RWPE1 (cell line): ENCODE measurements around the gene SPATA2L.
"Not testable (repeated sequence)": the region's sequence is repeated elsewhere in the genome, so short reads cannot be mapped to it uniquely, and the experiment has no call there.

Source experiments
- CTCF ChIA-PET: fragments of 350-600 bp; sonication (Branson Sonifier 250); formaldehyde crosslinking; extraction: SDS; loops from one replicate; lab custom pipeline; 2021; lab: Yijun Ruan, JAX
- POLR2A ChIA-PET: fragments of 400-600 bp; formaldehyde crosslinking; extraction: SDS; loops from one replicate; lab custom pipeline; 2020; ENCODE audit warnings: antibody characterized with exemption; ENCODE audit not compliant: low non-redundant PET; lab: Yijun Ruan, JAX
- DNase-seq: peaks from one replicate; pipeline ENCODE4 v3.0.0; 2012; ENCODE audit warnings: low spot score
- H3K27ac ChIP-seq: fragments of 450-650 bp; 2 replicates; pipeline ENCODE4 v1.5.1; 2017
- CTCF ChIP-seq: fragments of 450-650 bp; conservative IDR thresholded peaks from 2 replicates; pipeline ENCODE4 v1.5.1; 2017; ENCODE audit warnings: low read depth, mild to moderate bottlenecking

Gene SPATA2L

GRCh38 chr16:89670496-89671431 lies 30.7 kb downstream of the SPATA2L start:
- TF ChIP-seq CTCF, result no peak
- peak overlapping the region; percentile 51 for H3K27ac ChIP-seq
- CTCF ChIA-PET, result interaction anchor here (0.6 kb wide), 3 partner anchors 17 to 41 kb away, joined by 3 read pairs; no protein-coding TSS in a partner anchor
- no peak for DNase-seq
- POLR2A ChIA-PET, result interaction anchor here (0.5 to 1.4 kb wide), 3 partner anchors 16 to 409 kb away, joined by 3 to 5 read pairs (median 3); partner anchors contain the start of gene CDK10

GRCh38 chr16:89669755-89670154 lies 31.8 kb downstream of the SPATA2L start:
- H3K27ac ChIP-seq, result no peak overlapping the region
- DNase-seq, result no peak
- ChIA-PET CTCF (no interaction called here), POLR2A (no interaction called here)
- no peak for TF ChIP-seq CTCF

- no peak for TF ChIP-seq CTCF
- DNase-seq, result no peak
- H3K27ac ChIP-seq, result peak overlapping the region; percentile 61
- POLR2A ChIA-PET, result no interaction called here
- CTCF ChIA-PET, result no interaction called here
These were observed 32.7 kb downstream of the SPATA2L start for GRCh38 chr16:89668790-89669158.

GRCh38 chr16:89667633-89668032 lies 33.9 kb downstream of the SPATA2L start:
- ChIA-PET CTCF (interaction anchor here (0.7 to 0.9 kb wide), 2 partner anchors 92 to 351 kb away, joined by 3 read pairs; partner anchors contain the start of gene CPNE7), POLR2A (no interaction called here)
- peak overlapping the region; percentile 61 for H3K27ac ChIP-seq
- no peak for TF ChIP-seq CTCF
- no peak for DNase-seq

GRCh38 chr16:89667000-89667399 lies 34.5 kb downstream of the SPATA2L start:
- POLR2A ChIA-PET, DNase-seq: not testable (repeated sequence)
- CTCF ChIA-PET, result interaction anchor here (0.7 to 0.9 kb wide), 2 partner anchors 91 to 351 kb away, joined by 3 read pairs; partner anchors contain the start of gene CPNE7
- TF ChIP-seq CTCF, result peak; percentile 23
- H3K27ac ChIP-seq, result peak overlapping the region; percentile 61; the same call in 1 of the 2 replicates

GRCh38 chr16:89664238-89664637 lies 37.3 kb downstream of the SPATA2L start:
- POLR2A ChIA-PET, DNase-seq, H3K27ac ChIP-seq, CTCF ChIA-PET: not testable (repeated sequence)

GRCh38 chr16:89661215-89661614 lies 40.3 kb downstream of the SPATA2L start:
- no peak for TF ChIP-seq CTCF
- POLR2A ChIA-PET, result no interaction called here
- H3K27ac ChIP-seq, result peak overlapping the region; percentile 91; the same call in 1 of the 2 replicates
- no peak for DNase-seq
- CTCF ChIA-PET, result no interaction called here
